Measurements from ENCODE around the gene IGSF23.
"Not testable (repeated sequence)": the region's sequence is repeated elsewhere in the genome, so short reads cannot be mapped to it uniquely, and the experiment has no call there.

Gene IGSF23

GRCh38 chr19:44614313-44614712 is 950 bp downstream of the IGSF23 start:
- no peak for DNase-seq

DNA sequence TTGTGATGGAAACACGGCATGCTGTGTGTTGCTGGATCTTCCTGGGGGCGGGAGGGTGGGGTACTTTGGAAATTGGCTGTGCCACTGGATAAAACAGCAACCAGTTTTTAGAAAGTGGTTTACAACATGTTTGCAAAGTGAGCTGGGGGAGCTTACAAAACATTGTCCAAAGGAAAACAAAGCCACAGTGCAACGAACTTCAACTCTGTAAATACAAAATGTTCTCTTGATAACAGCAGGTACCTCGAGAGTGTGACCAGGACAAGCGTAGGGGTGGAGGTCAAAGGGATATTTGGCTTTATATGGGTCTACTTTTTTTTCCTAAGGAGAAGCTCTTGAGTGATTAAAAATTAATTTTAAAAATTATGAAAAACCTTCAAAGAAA is 2.5 kb downstream of the IGSF23 start:
- DNase-seq: no peak

DNA sequence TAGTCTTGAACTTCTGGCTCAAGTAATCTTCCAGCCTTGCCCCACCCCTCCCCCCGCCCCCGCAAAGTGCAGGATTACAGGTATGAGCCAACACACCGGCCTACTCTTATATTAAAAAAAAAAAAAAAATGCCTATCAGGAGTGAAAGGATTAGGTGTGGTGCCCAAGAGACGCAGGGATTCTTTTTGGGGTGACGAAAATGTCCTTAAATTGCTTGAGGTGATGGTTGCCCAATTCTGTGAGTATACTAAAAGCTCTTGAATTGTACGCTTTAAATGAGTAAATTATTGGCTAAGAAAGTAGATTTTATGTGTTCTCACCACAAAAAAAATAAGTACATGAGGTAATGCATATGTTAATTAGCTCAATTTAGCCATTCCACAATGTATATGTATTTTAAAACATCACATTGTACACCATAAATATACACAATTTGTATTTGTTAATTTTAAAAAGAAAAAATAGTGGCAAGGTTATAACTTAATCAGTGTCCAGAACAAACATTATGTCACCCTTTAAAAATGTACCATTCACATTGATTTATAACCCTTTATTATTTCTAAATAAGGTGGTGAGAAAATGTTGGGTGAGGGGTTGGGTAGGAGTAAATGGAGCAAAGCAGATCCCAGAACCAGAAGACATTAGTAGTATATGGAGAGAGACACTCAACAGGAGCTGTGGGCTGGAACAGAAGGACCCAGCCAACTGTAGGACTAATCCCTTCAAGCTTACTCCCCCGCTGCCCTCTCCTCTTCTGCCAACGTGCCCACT is 3.9 kb downstream of the IGSF23 start:
- DNase-seq: no peak

GRCh38 chr19:44618640-44619357 is 5.4 kb downstream of the IGSF23 start:
- DNase-seq: no peak

- DNase-seq: no peak
Measured at GRCh38 chr19:44620667-44621066, 7.3 kb downstream of the IGSF23 start.

- no peak for DNase-seq
Measured at GRCh38 chr19:44621367-44621766, 8.0 kb downstream of the IGSF23 start.

- no peak for DNase-seq
Measured at GRCh38 chr19:44623080-44623479, 9.7 kb downstream of the IGSF23 start.

- no peak for DNase-seq
Measured at GRCh38 chr19:44623626-44624025, 10.3 kb downstream of the IGSF23 start.

GRCh38 chr19:44624840-44625354 is 11.5 kb downstream of the IGSF23 start:
- no peak for DNase-seq

DNA sequence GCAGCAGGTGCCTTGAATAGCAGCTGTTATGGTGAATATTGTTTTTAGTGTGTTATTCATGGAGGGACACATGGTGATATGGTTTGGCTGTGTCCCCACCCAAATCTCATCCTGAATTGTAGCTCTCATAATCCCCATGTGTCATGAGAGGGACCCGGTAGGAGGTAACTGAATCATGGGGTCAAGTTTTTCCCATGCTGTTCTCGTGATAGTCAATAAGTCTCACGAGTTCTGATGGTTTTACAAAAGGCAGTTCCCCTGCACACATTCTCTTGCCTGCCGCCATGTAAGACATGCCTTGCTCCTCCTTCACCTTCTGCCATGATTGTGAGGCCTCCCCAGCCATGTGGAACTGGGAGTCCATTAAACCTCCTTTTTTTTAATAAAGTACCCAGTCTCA is 12.3 kb downstream of the IGSF23 start:
- not testable (repeated sequence) for DNase-seq

- no peak for DNase-seq
Measured at GRCh38 chr19:44626048-44626624, 12.8 kb downstream of the IGSF23 start.

DNA sequence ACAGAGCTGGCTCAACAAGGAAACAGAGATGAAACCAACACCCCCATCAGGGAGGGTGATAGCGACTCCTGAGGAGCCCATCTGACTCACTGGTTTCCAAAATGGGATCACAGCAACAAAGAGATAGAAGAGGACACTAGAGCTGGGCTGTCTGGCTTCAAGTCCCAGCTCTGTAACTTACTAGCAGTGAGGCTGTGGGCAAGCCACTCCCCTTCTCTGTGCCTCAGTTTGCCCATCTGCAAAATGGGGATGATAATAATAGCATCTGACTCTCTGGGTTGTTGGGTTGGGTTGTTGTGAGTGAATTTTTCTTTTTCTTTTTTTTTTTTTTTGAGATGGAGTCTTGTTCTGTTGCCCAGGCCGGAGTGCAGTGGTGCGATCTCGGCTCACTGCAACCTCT is 14.3 kb downstream of the IGSF23 start:
- no peak for DNase-seq

- no peak for DNase-seq
Measured at GRCh38 chr19:44628793-44629192, 15.4 kb downstream of the IGSF23 start.

GRCh38 chr19:44631611-44632010 is 18.2 kb downstream of the IGSF23 start:
- not testable (repeated sequence) for DNase-seq

DNA sequence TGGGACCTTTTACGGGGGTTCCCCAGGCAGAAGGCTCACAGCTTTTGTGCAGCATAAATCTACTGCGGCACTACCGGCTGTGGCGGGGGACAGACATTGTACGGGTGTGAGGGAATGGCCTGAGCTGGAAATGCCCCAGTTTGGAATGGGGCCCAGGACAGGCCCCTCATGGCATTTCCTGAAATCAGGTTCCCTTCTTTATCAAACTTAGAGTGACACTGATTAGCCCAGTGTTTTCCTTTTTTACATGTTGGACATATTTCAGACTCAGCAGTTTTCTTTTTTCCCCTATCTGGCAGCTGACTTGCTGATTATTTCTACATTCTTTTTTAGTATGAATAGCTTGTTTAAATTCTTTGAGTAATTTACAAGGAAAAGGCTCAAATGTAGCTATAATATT is 20.7 kb downstream of the IGSF23 start:
- not testable (repeated sequence) for DNase-seq

- no peak for DNase-seq
Measured at GRCh38 chr19:44634785-44635184, 21.4 kb downstream of the IGSF23 start.

DNA sequence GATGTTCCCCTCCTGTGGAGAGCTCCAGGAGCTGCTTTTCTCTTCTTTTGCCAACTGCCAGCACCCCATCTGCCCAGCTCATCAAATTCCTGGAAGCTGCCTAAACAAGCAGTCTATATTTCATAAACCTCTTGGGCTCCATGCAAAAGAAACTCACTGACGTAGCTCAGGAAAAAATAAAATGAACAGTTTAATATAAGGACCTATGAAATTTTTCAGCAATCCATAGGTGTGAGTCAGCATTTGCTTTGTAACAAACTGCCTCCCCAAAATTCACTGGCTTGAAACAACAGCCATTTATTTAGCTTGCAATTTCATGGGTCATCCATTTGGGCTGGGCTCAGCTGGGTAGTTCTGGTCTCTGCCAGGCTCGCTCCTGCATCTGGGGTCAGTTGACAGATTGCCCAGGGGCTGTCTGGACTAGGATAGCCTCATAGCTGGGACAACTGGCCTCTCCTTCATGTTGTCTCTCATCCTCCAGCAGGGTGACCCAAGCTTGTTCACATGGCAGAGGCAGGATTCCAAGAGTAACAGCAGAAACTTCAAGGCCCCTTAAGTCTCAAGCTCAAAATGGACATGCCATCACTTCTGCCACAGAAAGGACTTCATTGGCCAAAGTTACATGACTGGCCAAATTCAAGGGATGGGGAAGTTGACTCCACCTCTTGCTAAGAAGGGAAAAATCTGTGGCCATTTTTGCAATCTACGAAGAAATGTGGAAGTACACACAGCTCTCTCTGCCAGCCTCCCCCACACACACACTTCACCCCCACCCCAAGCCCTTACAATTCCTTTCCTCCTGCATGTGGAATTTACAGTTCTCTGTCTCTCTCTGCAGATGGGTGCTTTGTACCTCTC is 22.4 kb downstream of the IGSF23 start:
- DNase-seq: no peak

DNA sequence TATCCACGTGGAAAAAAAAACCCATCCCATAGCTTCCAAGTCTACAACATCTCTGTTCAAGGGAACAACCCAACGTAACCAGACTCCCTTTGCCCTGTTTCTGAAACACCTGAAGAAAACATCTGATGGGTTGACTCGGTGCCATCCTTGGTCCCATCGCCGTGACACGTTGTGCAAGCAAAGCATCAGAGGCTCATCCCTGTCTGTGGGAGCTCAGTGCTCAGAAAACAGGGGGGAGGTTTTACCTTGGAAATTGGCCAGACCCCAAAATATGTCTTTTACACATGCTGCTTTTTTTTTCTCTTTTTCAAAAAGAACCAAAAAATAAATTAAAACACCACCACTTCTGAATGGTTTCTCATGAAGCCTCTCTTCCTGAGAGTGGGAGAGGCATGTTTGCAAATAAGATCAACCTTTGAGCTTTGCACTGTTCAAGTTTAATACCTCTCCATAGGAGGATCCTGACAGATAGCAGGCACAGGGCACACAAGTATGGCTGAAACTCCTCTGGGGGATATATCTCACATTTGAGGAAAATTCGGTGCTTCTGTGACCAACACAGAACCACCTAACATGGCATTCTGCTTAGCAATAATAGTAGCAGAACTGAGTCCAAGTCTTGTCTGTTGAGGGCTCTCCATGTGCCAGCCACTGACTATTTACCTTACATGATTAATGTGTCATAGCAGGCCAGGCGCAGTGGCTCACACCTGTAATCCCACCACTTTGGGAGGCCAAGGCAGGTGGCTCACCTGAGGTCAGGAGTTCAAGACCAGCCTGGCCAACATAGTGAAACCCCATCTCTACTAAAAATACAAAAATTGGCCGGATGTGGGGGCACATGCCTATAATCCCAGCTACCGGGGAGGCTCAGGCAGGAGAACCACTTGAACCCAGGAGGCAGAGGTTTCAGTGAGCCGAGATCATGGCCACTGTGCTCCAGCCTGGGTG is 23.4 kb downstream of the IGSF23 start:
- no peak for DNase-seq

- no peak for DNase-seq
Measured at GRCh38 chr19:44637390-44637764, 24.0 kb downstream of the IGSF23 start.

GRCh38 chr19:44640518-44640917 is 27.2 kb downstream of the IGSF23 start:
- DNase-seq: no peak

- no peak for DNase-seq
Measured at GRCh38 chr19:44641501-44642265, 28.3 kb downstream of the IGSF23 start.

All from stimulated activated naive CD4-positive, alpha-beta T cell (primary cell).